ENCODE measurements around the gene CENATAC.

DNA sequence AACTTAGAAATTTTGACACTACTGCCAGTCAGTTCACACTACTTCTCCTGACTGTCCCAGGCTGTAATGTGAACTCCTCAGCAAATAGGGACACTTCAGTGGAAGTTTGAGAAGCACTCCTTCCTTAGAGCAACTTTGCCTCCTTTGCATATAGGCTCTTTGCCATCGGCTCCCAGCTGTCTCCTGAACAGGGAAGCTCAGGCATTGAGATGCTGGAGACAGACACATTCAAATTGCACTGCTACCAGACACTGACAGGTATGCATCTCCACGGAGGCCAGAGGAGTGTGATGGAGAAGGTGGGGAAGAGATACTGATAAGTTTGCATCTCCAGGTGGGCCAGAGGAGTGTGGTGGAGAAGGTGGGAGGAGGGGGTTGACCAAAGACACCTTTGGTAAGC is 22.1 kb downstream of the CENATAC start:
- TF ChIP-seq CTCF (conservative IDR thresholded peaks at IDR 0.05 in 1 of 2, IDR thresholded peaks at IDR 0.05 in 1 of 2; ENCODE audit: low read depth in 1 of 2, low read length in 2 of 2) (no peak), EZH2 (IDR thresholded peaks at IDR 0.05; ENCODE audit: low read length, missing control alignments) (no peak)
